ENCODE measurements around the gene CRLF2.
A peak's percentile ranks its signal among the peaks of the same experiment; 100 is the strongest.
"Not testable (repeated sequence)": the region's sequence is repeated elsewhere in the genome, so short reads cannot be mapped to it uniquely, and the experiment has no call there.

The CRLF2 gene

DNA sequence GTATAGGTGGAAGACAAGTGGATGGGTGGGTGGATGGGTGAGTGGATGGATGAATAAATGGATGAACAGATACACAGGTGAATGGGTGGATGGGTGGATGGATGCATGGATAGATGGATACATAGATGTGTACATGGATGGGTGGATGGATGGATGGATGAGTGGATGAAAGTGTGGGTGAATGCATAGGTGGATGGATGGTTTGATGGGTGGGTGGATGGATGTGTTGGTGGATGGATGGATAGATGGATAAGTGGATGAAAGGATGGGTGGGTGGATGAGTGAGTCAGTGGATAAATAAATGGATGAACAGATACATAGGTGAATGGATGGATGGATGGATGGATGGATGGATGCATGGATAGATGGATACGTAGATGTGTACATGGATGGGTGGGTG is 1.6 kb downstream of the CRLF2 start:
- no peak for DNase-seq

DNA sequence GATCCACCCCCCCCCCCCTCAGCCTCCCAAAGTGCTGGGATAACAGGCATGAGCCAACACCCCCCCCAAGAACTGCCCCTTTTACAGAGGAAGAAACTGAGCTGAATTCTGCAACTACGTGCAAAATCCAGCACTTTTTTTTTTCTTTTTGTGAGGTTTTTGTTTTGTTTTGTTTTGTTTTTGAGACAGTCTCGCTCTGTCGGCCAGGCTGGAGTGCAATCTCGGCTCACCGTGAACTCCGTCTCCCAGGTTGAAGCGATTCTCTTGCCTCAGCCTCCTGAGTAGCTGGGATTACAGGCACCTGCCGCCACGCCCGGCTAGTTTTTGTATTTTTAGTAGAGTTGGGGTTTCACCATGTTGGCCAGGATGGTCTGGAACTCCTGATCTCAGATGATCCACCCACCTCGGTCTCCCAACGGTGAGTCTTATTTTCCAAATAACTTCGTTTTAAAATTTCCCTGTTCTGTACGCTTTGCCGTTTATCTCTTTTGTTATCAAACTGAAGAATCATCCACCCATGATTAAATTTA is 4.9 kb downstream of the CRLF2 start:
- no peak for DNase-seq

DNA sequence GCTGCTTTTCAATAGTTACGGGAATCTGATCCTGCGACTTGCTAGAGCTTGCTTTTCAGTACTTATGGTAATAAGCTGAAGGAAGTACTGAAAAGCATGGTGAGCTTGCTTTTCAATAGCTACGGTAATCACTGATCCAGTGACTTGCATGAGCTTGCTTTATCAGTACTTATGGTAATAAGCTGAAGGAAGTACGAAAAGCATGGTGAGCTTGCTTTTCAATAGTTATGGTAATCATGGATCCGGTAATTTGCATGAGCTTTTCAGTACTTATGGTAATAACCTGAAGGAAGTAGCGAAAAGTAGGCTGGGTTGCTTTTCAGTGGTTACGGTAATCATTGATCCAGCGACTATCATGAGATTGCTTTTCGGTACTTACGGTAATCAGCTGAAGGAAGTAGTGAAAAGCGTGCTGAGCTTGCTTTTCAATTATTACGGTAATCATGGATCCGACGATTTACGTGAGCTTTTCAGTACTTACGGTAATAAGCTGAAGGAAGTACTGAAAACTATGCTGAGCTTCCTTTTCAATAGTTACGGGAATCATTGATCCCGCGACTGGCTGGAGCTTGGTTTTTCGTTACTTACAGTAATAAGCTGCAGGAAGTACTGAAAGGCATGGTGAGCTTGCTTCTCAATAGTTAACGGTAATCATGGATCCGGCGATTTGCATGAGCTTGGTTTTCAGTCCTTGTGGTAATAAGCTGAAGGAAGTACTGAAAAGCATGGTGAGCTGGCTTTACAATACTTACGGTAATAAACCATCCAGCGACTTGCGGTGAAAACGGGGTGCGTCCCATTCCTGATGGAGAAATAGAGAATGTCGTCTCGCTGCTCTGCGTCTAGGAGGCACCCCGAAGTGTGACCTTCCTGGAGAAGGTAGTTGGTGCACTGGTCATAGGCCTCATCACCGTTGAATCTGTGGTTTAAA is 6.5 kb downstream of the CRLF2 start:
- DNase-seq, result peak; percentile 40 to 75

DNA sequence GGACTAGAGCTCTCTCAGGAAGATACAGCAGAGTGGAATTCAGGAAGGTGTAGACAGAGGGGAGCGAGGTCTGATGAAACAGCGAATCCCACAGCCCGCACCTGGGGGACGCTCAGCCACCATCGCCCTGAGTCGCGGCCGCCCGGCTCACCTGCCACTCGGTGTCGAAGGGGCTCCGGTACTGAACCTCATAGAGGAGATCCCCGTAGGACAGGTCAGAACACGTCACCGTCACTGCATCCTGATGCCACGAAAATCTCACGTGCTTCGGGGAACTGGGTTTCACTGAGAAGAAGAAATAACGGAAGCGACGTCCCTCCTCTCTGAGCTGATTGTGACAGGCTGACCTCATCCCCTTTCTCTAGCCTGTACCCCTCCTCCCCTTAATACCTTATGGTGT is 10.2 kb downstream of the CRLF2 start:
- DNase-seq, result no peak

DNA sequence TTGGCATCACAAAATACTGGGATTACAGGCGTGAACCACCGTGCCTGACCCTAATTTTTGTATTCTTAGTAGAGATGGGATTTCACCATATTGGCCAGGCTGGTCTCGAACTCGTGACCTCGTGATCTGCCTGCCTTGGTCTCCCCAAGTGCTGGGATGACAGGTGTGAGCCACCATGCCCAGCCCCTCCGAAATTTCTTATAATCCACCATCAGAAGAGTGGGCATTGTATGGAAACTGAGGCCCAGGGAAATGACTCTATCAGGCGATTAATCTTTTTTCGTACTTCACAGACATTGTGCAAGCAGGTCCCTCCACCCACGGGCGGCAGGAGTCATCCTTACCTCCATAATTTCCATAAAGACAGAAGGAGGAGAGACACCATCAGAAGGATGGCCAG is 16.0 kb downstream of the CRLF2 start:
- DNase-seq, result no peak

DNA sequence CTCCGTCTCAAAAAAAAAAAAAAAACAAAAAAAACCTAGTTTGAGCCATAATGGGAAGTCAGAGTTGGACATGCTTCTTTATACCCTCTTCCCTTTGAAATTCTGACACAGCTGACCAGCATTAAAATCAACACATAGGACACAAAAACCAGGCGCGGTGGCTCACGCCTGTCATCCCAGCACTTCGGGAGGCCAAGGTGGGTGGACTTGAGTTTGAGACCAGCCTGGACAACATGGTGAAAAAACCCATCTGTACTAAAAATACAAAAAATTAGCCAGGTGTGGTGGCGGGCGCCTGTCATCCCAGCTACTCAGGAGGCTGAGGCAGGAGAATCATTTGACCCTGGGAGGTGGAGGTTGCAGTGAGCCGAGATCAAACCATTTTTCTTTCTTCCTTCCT is 20.3 kb downstream of the CRLF2 start:
- DNase-seq, result not testable (repeated sequence)

DNA sequence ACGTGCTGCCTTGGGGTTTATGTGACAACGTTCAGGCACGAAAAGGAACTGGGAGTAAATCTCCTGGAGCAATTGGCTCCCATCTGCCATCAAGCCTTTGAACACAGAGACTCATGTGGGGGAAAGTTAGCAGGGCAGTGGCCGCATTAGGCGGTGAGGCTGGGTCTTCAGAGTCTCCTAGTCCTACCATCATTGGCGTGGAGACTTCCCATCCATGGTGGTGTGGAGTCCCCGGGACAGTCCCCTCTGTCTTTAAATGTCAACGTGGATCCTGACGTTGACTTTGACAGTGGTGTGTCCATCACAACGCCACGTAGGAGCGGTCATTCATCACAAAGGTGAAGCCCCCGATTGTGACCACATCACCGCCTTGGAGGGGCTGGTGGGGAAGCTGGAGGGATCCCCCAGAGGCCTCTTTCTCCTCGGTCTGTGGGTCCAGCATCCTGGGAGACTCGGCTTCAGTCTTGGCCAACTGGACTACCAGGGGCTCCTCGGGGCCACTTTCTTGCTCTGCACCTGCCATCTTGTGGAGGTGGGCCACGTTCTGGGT is 21.8 kb downstream of the CRLF2 start:
- no peak for DNase-seq

DNA sequence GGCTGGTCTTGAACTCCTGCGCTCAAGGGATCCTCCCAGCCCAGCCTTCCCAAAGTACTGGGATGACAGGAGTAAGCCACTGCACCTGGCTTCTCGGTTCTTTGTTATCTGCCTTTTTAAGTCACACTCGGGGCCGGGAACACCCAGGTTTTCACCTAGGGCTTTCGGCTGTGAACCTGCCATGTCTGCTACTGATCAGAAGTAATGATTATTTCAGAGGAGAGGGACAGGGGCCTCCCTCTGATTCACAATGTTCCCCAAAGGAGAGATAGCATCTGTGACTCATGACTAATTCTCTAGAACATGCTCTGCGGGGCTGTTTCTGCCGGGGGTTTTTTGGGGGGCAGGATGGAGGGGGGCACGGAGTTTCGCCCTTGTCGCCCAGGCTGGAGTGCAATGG is 26.9 kb downstream of the CRLF2 start:
- no peak for DNase-seq

DNA sequence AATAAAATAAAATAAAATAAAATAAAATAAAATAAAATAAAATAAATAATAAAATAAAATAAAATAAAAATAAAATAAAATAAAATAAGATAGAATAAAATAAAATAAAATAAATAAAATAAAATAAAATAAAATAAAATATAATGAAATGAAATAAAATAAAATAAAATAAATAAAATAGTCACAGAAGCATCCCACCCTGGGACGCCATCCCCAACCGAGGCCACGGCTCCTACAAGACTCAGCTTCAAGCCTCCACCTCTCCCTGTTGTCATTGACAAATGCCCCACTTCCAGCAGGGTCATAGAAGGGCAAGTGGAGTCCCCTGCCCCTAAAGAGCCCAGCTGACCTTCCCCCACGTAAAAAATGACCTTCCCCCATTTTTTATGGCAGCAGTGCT is 30.2 kb downstream of the CRLF2 start:
- DNase-seq, result no peak

DNA sequence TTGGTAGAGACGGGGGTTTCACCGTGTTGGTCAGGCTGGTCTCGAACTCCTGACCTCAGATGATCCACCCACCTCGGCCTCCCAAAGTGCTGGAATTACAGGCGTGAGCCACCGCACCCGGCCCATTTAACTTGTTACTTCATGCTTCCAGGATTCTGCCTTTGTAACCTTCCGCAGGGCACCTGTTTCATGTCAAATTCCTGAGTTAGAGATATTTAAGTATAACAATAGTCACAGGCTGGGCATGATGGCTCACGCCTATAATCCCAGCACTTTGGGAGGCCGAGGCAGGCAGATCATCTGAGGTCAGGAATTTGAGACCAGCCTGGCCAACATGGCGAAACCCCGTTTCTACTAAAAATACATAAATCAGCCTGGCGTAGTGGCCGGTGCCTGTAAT is 30.8 kb downstream of the CRLF2 start:
- DNase-seq, result not testable (repeated sequence)

DNA sequence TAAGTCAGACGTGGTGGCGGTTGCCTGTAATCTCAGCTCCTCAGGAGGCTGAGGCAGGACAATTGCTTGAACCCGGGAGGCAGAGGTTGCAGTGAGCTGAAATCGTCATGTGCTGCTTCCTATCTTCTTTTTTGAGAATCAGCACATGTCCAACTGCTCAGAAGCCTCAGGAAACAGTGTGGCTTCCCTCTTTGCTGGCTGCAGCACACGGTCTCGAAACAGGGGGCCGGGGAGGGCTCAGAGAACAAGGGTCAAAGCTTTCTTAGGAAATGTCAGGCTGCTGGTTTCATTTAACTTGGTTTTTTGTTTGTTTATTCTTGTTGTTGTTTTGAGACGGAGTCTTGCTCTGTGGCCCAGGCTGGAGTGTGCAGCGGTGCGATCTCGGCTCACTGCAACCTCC is 31.3 kb downstream of the CRLF2 start:
- no peak for DNase-seq

DNA sequence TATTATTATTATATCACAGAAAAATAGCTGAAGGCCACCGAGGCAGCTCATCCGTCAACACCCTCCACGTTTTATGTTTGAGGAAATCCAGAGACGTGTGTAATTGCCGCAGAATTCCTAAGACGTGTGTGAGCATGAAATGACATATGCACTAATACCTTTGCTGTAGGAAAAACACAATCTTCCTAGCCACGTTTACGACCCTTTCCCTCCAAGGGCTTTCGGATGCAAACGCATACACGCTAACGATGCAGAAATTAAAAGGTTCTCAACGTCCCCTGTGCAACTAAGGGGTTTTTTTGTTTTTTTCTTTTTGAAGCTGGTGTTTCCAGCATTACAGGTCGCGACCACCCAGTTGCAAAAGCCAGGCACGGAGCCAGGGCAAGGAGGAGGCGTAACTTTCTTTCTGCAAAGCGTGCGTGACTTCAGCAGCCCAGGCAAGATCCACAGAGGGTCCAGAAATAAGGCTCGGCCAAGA is 33.8 kb downstream of the CRLF2 start:
- DNase-seq, result no peak

DNA sequence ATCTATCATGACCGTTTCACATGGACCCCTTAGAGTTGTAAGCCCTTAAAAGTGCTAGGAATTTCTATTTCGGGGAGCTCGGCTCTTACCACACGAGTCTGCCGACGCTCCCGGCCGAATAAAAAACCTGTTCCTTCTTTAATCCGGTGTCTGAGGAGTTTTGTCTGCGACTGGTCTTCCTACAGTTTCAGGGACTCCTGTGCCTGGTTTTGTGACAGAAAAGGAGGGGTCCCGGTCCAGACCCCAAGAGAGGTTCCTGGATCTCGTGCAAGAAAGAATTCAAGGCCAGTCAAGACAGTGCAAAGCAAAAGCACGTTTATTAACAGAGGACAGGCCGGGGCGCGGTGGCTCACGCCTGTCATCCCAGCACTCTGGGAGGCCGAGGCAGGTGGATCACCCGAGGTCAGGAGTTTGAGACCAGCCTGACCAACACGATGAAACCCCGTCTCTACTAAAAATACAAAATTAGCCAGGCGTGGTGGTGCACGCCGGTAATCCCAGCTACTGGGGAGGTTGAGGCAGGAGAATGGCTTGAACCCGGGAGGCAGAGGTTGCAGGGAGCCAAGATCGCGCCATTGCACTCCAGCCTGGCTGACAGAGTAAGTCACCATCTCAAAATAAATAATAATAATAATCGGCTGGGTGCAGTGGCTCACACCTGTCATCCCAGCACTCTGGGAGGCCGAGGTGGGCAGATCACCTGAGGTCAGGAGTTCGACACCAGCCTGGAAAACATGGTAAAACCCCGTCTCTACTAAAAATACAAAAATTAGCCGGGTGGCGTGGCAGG is 35.7 kb downstream of the CRLF2 start:
- DNase-seq, result not testable (repeated sequence)

DNA sequence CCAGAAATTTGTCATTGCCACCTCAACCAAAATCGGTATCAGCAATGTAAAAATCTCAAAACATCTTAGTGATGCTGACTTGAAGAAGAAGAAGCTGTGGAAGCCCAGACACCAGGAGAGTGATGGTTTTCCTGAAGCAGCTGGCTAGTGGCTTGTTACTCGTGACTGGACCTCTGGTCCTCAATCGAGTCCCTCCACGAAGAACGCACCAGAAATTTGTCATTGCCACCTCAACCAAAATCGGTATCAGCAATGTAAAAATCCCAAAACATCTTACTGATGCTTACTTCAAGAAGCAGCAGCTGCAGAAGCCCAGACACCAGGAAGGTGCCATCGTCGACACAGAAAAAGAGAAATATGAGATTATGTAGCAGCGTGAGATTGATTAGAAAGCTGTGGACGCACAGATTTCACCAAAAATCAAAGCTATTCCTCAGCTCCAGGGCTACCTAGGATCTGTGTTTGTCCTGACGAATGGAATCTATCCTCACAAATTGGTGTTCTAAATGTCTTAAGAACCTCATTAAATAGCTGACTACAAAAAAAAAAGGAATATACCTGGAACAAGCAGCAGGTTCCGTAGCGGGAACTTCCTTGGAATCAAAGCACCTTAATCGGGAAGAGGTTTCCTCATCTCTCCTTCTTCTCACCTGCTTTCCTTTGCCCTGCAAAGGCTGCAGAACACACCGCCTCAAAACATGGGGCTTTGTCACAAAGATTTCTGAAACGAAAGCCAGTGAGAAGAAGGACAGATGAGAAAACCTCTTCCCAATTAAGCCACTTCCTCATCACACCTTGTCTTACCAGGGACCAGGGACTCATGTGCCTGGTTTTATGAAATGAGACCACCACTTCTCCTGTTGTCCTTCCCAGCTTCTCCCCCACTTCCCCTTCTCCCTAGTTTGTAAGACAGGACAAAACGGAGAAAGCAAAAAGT is 37.6 kb downstream of the CRLF2 start:
- not testable (repeated sequence) for DNase-seq

DNA sequence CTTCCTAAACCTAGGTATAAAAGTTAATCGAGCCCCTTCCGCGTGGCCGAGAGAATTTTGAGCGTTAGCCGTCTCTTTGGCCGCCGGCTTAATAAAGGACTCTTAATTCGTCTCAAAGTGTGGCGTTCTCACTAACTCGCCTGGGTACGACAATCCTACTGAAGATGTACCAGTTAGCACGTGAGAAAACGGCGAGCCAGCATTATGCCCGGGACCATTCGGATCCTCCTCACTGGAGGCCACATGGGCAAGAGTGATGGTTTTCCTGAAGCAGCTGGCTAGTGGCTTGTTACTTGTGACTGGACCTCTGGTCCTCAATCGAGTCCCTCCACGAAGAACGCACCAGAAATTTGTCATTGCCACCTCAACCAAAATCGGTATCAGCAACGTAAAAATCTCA is 39.0 kb downstream of the CRLF2 start:
- DNase-seq, result not testable (repeated sequence)

DNA sequence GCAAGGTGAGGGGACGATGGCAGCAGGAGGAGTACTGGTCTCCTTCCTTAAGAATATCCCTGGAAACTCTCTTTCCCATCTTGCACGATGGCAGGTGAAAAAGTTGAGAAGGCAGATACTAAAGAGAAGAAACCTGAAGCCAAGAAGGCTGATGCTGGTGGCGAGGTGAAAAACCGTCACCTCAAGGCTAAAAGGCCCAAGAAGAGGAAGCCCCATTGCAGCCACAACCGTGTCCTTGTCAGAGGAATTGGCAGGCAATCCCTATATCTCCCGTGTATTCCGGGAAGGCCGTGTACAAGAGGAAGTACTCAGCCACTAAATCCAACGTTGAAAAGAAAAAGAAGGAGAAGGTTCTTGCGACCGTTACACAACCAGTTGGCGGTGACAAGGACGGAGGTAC is 40.0 kb downstream of the CRLF2 start:
- DNase-seq, result no peak

DNA sequence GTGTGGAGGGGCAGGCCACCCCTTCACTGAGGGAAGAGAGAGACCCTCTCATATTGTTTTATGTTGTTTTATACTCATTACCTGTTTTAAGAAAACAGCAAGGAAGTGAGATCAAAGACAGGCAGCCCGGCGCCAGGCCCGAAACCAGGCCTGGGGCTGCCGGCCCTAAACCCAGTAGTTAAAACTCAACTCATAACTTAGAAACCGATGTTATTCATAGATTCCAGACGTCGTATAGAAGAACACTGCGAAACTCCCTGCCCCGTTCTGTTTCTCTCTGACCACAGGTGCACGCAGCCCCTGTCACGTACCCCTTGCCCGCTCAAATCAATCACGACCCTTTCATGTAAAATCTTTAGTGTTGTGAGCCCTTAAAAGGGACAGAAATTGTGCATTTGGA is 40.5 kb downstream of the CRLF2 start:
- DNase-seq, result not testable (repeated sequence)

DNA sequence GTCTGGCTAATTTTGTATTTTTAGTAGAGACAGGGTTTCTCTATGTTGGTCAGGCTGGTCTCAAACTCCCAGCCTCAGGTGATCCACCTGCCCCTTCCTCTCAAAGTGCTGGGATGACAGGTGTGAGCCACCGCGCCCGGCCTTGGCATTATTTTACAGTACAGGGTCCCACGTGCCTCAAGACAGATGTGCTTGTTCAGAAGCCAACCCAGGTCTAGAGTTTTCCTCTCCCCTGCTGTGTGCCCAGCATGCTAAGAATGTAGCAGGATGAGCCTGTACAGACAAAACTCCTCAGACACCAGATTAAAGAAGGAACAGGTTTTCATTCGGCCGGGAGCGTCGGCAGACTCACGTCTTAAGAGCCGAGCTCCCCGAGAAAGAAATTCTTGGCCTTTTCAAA is 42.2 kb downstream of the CRLF2 start:
- DNase-seq, result no peak

DNA sequence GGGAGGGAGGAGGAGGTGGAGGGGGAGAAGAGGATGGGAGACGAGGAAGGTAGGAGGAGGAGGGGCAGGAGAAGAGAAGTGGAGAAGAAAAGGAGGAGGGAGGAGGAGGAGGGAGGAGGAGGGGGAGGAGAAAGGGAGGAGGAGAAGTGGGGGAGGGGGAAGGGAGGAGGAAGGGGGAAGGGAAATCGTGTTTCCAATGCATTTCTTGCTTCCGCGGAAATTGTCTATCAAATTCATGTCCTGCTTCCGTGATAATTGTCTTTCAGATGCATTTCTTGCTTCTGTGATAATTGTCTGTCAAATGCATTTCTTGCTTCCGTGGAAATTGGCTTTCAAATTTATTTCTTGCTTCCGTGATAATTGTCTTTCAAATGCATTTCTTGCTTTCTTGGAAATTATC is 43.3 kb downstream of the CRLF2 start:
- no peak for DNase-seq

DNA sequence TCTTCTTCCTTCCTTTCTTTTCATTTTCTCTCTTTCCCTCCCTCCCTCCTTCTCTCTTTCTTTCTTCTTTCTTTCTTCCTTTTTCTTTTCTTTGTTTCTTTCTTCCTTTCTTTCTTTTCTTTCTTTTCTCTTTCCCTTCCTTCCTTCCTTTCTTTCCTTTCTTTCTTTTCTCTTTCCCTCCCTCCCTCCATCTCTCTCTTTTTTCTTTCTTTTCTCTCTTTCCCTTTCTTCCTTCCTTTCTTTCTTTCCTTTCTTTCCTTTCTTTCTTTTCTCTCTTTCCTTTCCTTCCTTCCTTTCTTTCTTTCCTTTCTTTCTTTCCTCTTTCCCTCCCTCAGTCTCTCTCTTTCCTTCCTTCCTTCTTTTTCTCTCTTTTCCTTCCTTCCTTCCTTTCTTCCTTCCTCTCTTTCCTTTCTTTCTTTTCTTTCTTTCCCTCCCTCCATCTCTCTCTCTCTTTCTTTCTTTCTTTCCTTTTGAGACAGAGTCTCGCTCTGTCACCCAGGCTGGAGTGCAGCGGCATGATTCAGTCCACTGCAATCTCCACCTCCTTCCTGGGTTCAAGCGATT is 44.4 kb downstream of the CRLF2 start:
- no peak for DNase-seq

DNA sequence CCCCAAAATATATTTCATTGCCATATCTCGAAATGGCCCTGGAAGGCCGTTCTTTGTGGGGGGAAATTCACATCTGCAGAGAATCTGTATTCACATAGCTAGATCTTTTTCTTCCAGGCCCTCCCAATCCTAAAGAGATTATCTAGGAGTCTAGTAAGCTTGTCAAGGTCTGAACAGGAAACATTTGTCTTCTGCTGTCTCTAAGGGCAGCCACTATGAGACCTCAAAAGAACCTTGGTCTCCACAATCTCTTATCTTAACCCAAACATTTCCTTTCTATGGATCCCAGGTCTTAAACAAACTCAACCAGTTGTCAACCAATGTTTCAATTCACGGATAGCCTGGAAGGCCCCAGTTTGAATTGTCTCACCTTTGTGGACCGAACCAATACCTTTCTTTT is 45.0 kb downstream of the CRLF2 start:
- DNase-seq, result no peak

Data from CD4-positive, alpha-beta T cell treated with Interferon alpha-2 for 1 hour (primary cell).